ENCODE data around the gene ZNFX1. TPM values are rescaled to one million over a fixed set of nuclear protein-coding genes. Genes with fewer than 3 reads are reported as not detected.

Gene ZNFX1
- total and polyA plus RNA-seq, 7 experiments from 2014 or later, result 34.5 to 83.7 (median 62.2) TPM

- Mint-ChIP-seq H3K9me3 (peaks cover 20 to 85% (median 56%) of the 10 kb centered on the region in 11 donors), H3K4me1 (peaks cover 11 to 47% (median 22%) of the 10 kb centered on the region in 7 donors), H3K36me3 (peaks cover 64 to 98% (median 90%) of the 10 kb centered on the region in 5 donors), H3K4me3 (no peak overlapping the region), H3K27ac (no peak overlapping the region), H3K27me3 (no peaks in the 10 kb centered on the region)
- POLR2A ChIA-PET, result interaction anchor here (1.8 to 3.8 kb wide), 2 partner anchors 10 to 21 kb away, joined by 6 to 17 read pairs; partner anchors contain the start of gene ZNFX1
- CTCF ChIA-PET, result no interaction called here
- DNase-seq, result no peak
- no peak for ATAC-seq
- intact Hi-C loops (cut with micrococcal nuclease), result no loop called here
- H3K9me3 ChIP-seq (ENCODE audit: control insufficient read depth in 2 of 3, low read length in 3 of 3), result peaks cover 6 to 62% (median 29%) of the 10 kb centered on the region in 3 experiments
- no peaks in the 10 kb centered on the region for H3K27me3 ChIP-seq (ENCODE audit: control insufficient read depth in 2 of 2, insufficient read depth in 2 of 2, low read length in 2 of 2)
- no peak overlapping the region for H3K27ac ChIP-seq (ENCODE audit: low read depth, low read length)
- peaks cover 5 to 6% of the 10 kb centered on the region in 2 donors for H3K4me1 ChIP-seq (ENCODE audit: control insufficient read depth in 2 of 2, insufficient read depth in 2 of 2, low read length in 2 of 2)
- H3K36me3 ChIP-seq (ENCODE audit: control insufficient read depth in 2 of 3, insufficient read depth in 3 of 3, low read length in 3 of 3), result peaks cover 49 to 86% (median 53%) of the 10 kb centered on the region in 3 experiments
- H3K4me3 ChIP-seq (ENCODE audit: low read length), result no peak overlapping the region
Observed at GRCh38 chr20:49288250-49288751, 10.4 kb upstream of the ZNFX1 start.

- peaks cover 17 to 53% (median 28%) of the 10 kb centered on the region in 7 donors for H3K4me1 Mint-ChIP-seq
- CTCF ChIA-PET, result interaction anchor here (0.5 kb wide), 1 partner anchor 36 kb away, joined by 3 read pairs; no protein-coding TSS in a partner anchor
- POLR2A ChIA-PET, result interaction anchor here (0.6 to 3.8 kb wide), 3 partner anchors 9 to 27 kb away, joined by 4 to 17 read pairs (median 6); partner anchors contain the start of gene ZNFX1
Observed at GRCh38 chr20:49287555-49288249, 9.8 kb upstream of the ZNFX1 start.

GRCh38 chr20:49286689-49287551, 9.1 kb upstream of the ZNFX1 start:
- DNase-seq (no peak), ATAC-seq (no peak)
- Mint-ChIP-seq H3K27me3 (no peaks in the 10 kb centered on the region), H3K9me3 (peaks cover 24 to 93% (median 67%) of the 10 kb centered on the region in 11 donors), H3K4me1 (peaks cover 22 to 61% (median 36%) of the 10 kb centered on the region in 7 donors), H3K27ac (peak overlapping the region in 6 of 9 donors; percentile 12 to 73 (median 52)), H3K36me3 (peaks cover 71 to 98% (median 96%) of the 10 kb centered on the region in 5 donors), H3K4me3 (peak overlapping the region in 4 of 10 donors; percentile 18 to 36 (median 27))
- H3K4me3 ChIP-seq (ENCODE audit: low read length), result no peak overlapping the region
- H3K27me3 ChIP-seq (ENCODE audit: control insufficient read depth in 2 of 2, insufficient read depth in 2 of 2, low read length in 2 of 2), result no peaks in the 10 kb centered on the region
- H3K36me3 ChIP-seq (ENCODE audit: control insufficient read depth in 2 of 3, insufficient read depth in 3 of 3, low read length in 3 of 3), result peaks cover 62 to 100% (median 63%) of the 10 kb centered on the region in 3 experiments
- ChIA-PET CTCF (interaction anchor here (0.5 kb wide), 1 partner anchor 35 kb away, joined by 3 read pairs; no protein-coding TSS in a partner anchor), POLR2A (interaction anchor here (0.6 to 3.8 kb wide), 3 partner anchors 8 to 27 kb away, joined by 4 to 17 read pairs (median 6); partner anchors contain the start of gene ZNFX1)
- peaks cover 12 to 67% (median 39%) of the 10 kb centered on the region in 3 experiments for H3K9me3 ChIP-seq (ENCODE audit: control insufficient read depth in 2 of 3, low read length in 3 of 3)
- no peak overlapping the region for H3K27ac ChIP-seq (ENCODE audit: low read depth, low read length)
- H3K4me1 ChIP-seq (ENCODE audit: control insufficient read depth in 2 of 2, insufficient read depth in 2 of 2, low read length in 2 of 2), result peaks cover 15 to 20% of the 10 kb centered on the region in 2 donors
- intact Hi-C loops (cut with micrococcal nuclease), result no loop called here

More at GRCh38 chr20:49287555-49288249, 9.8 kb upstream of the ZNFX1 start:
- H3K4me1 ChIP-seq (ENCODE audit: control insufficient read depth in 2 of 2, insufficient read depth in 2 of 2, low read length in 2 of 2), result peaks cover 11 to 12% of the 10 kb centered on the region in 2 donors
- no peak for DNase-seq
- Mint-ChIP-seq H3K27me3 (no peaks in the 10 kb centered on the region), H3K27ac (peak overlapping the region in 1 of 9 donors; percentile 32), H3K36me3 (peaks cover 64 to 98% (median 93%) of the 10 kb centered on the region in 5 donors), H3K4me3 (peak overlapping the region in 1 of 10 donors; percentile 2), H3K9me3 (peaks cover 24 to 85% (median 59%) of the 10 kb centered on the region in 11 donors)
- H3K4me3 ChIP-seq (ENCODE audit: low read length), result no peak overlapping the region
- intact Hi-C loops (cut with micrococcal nuclease), result no loop called here
- H3K27me3 ChIP-seq (ENCODE audit: control insufficient read depth in 2 of 2, insufficient read depth in 2 of 2, low read length in 2 of 2), result no peaks in the 10 kb centered on the region
- H3K36me3 ChIP-seq (ENCODE audit: control insufficient read depth in 2 of 3, insufficient read depth in 3 of 3, low read length in 3 of 3), result peaks cover 55 to 92% (median 55%) of the 10 kb centered on the region in 3 experiments
- no peak overlapping the region for H3K27ac ChIP-seq (ENCODE audit: low read depth, low read length)
- H3K9me3 ChIP-seq (ENCODE audit: control insufficient read depth in 2 of 3, low read length in 3 of 3), result peaks cover 9 to 63% (median 35%) of the 10 kb centered on the region in 3 experiments
- ATAC-seq, result no peak

- no peak overlapping the region for H3K4me3 ChIP-seq (ENCODE audit: low read length)
- H3K36me3 ChIP-seq (ENCODE audit: control insufficient read depth in 2 of 3, insufficient read depth in 3 of 3, low read length in 3 of 3), result peaks cover 69 to 100% (median 73%) of the 10 kb centered on the region in 3 experiments
- DNase-seq (no peak), ATAC-seq (no peak)
- CTCF ChIA-PET, result no interaction called here
- H3K9me3 Mint-ChIP-seq, result peaks cover 28 to 96% (median 77%) of the 10 kb centered on the region in 11 donors
- peaks cover 21 to 30% of the 10 kb centered on the region in 2 donors for H3K4me1 ChIP-seq (ENCODE audit: control insufficient read depth in 2 of 2, insufficient read depth in 2 of 2, low read length in 2 of 2)
- POLR2A ChIA-PET, result interaction anchor here (1.0 to 1.2 kb wide), 2 partner anchors 10 kb away, joined by 3 to 4 read pairs; no protein-coding TSS in a partner anchor
- intact Hi-C loops (cut with micrococcal nuclease), result no loop called here
- H3K9me3 ChIP-seq (ENCODE audit: control insufficient read depth in 2 of 3, low read length in 3 of 3), result peaks cover 15 to 76% (median 46%) of the 10 kb centered on the region in 3 experiments
- peaks cover 30 to 70% (median 44%) of the 10 kb centered on the region in 7 donors for H3K4me1 Mint-ChIP-seq
- peaks cover 74 to 100% (median 99%) of the 10 kb centered on the region in 5 donors for H3K36me3 Mint-ChIP-seq
- H3K27me3 Mint-ChIP-seq, result no peaks in the 10 kb centered on the region
- H3K4me3 Mint-ChIP-seq, result peak overlapping the region in 5 of 10 donors; percentile 2 to 68 (median 34)
- H3K27me3 ChIP-seq (ENCODE audit: control insufficient read depth in 2 of 2, insufficient read depth in 2 of 2, low read length in 2 of 2), result no peaks in the 10 kb centered on the region
- H3K27ac ChIP-seq (ENCODE audit: low read depth, low read length), result no peak overlapping the region
- peak overlapping the region in 5 of 9 donors; percentile 9 to 63 (median 48) for H3K27ac Mint-ChIP-seq
Observed at GRCh38 chr20:49285813-49286494, 8.1 kb upstream of the ZNFX1 start.

GRCh38 chr20:49285233-49285668, 7.4 kb upstream of the ZNFX1 start:
- peaks cover 27 to 99% (median 82%) of the 10 kb centered on the region in 11 donors for H3K9me3 Mint-ChIP-seq
- POLR2A ChIA-PET, result interaction anchor here (0.7 to 1.2 kb wide), 3 partner anchors 9 to 17 kb away, joined by 3 to 4 read pairs (median 3); no protein-coding TSS in a partner anchor
- H3K4me3 Mint-ChIP-seq, result peak overlapping the region in 9 of 10 donors; percentile 13 to 93 (median 41)

More at GRCh38 chr20:49285233-49285668, 7.4 kb upstream of the ZNFX1 start:
- intact Hi-C loops (cut with micrococcal nuclease), result no loop called here
- ATAC-seq (no peak), DNase-seq (no peak)
- Histone ChIP-seq H3K27me3 (ENCODE audit: control insufficient read depth in 2 of 2, insufficient read depth in 2 of 2, low read length in 2 of 2) (no peaks in the 10 kb centered on the region), H3K4me1 (ENCODE audit: control insufficient read depth in 2 of 2, insufficient read depth in 2 of 2, low read length in 2 of 2) (peaks cover 21 to 34% of the 10 kb centered on the region in 2 donors), H3K4me3 (ENCODE audit: low read length) (no peak overlapping the region), H3K9me3 (ENCODE audit: control insufficient read depth in 2 of 3, low read length in 3 of 3) (peaks cover 20 to 83% (median 51%) of the 10 kb centered on the region in 3 experiments), H3K36me3 (ENCODE audit: control insufficient read depth in 2 of 3, insufficient read depth in 3 of 3, low read length in 3 of 3) (peaks cover 71 to 100% (median 75%) of the 10 kb centered on the region in 3 experiments), H3K27ac (ENCODE audit: low read depth, low read length) (no peak overlapping the region)
- Mint-ChIP-seq H3K27ac (peak overlapping the region in 4 of 9 donors; percentile 9 to 52 (median 46)), H3K36me3 (peaks cover 73 to 100% (median 99%) of the 10 kb centered on the region in 5 donors), H3K27me3 (no peaks in the 10 kb centered on the region), H3K4me1 (peaks cover 30 to 73% (median 51%) of the 10 kb centered on the region in 7 donors)
- CTCF ChIA-PET, result no interaction called here

Data from naive thymus-derived CD4-positive, alpha-beta T cell (primary cell).